K562 (cell line): Measurements from ENCODE around the gene UBQLN3.

Source experiments
- CREB3L1 ChIP-seq: fragments of 450-650 bp; IDR thresholded peaks from 2 replicates; pipeline ENCODE4 v1.6.1; 2014; ENCODE audit warnings: low read depth, mild to moderate bottlenecking, moderate library complexity, borderline replicate concordance
- PHB2 ChIP-seq: fragments of 450-650 bp; IDR thresholded peaks from 2 replicates; pipeline ENCODE4 v1.6.1; 2017; ENCODE audit warnings: low read depth
- REST ChIP-seq, 2 experiments: fragments of 450-650 bp; formaldehyde crosslinking in 1 of 2; IDR thresholded peaks; 2 replicates each; pipeline versions ENCODE4 v1.4.0 to v1.6.1; 2014 to 2020; ENCODE audit warnings: mild to moderate bottlenecking in 2 of 2, borderline replicate concordance in 1 of 2, low read depth in 1 of 2
- ZNF3 ChIP-seq: fragments of 250-450 bp; sonication (Bioruptor Pico); IDR thresholded peaks from 2 replicates; pipeline ENCODE4 v1.5.0; 2021; ENCODE audit warnings: mild to moderate bottlenecking, moderate library complexity
- ZNF324 ChIP-seq: fragments of 250-450 bp; sonication (Bioruptor Pico); IDR thresholded peaks from 2 replicates; pipeline ENCODE4 v1.4.0; 2020; ENCODE audit warnings: mild to moderate bottlenecking
- ZNF431 ChIP-seq: sonication (generic); formaldehyde crosslinking; IDR thresholded peaks from 2 replicates; pipeline ENCODE4 v1.8.0; 2022; ENCODE audit warnings: mild to moderate bottlenecking, missing genetic modification reagents

- TF ChIP-seq ZNF324 (CRISPR knock-in tag) (no peak), CREB3L1 (no peak), PHB2 (no peak), REST (IDR thresholded peaks at IDR 0.05; ENCODE audit: borderline replicate concordance) (no peak), REST (CRISPR knock-in tag; IDR thresholded peaks at IDR 0.05; ENCODE audit: low read depth) (no peak), ZNF3 (CRISPR knock-in tag) (no peak), ZNF431 (no peak)
Observed at GRCh38 chr11:5524756-5525155, 15.0 kb upstream of the UBQLN3 start.
